ENCODE measurements around the gene ATP6V0A4.
A peak's percentile ranks its signal among the peaks of the same experiment; 100 is the strongest.

The ATP6V0A4 gene

DNA sequence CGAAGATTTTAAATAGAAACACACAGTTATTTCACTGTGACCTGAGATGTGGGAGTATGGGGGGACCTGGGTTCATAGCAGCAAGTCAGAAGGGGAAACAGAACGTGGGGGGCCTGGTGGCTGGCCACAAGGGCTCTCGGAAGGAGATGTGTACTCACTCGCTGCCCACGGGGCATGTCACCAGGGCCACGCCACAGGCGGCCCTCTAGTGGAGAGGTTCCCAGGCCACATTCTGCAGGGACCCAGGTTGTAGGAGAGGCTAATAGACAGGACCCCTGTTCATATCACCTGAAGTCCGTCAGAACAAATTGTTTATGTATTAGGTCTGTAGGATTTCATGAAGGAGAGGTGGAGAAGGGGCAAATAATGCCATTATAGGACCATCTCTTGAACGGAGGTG lies 71.7 kb downstream of the ATP6V0A4 start:
- no peak overlapping the region for H3K4me3 ChIP-seq (ENCODE audit: low read length in 2 of 2)
- no peak overlapping the region for H2BK12ac ChIP-seq (ENCODE audit: low read length)
- H2AK5ac ChIP-seq (ENCODE audit: low read depth, low read length) = no peak overlapping the region
- no peaks in the 10 kb centered on the region for H3K4me1 ChIP-seq (ENCODE audit: control insufficient read depth in 2 of 2, insufficient read depth in 1 of 2, low read depth in 1 of 2, low read length in 2 of 2)
- H3K79me1 ChIP-seq (ENCODE audit: low read depth, low read length) = no peaks in the 10 kb centered on the region
- no peaks in the 10 kb centered on the region for H3K9me3 ChIP-seq (replicated peaks in 1 of 2; ENCODE audit: control insufficient read depth in 2 of 2, insufficient read depth in 1 of 2, low read depth in 1 of 2, low read length in 2 of 2)
- no peak overlapping the region for H2BK5ac ChIP-seq (ENCODE audit: low read length)
- no peak overlapping the region for H3K27ac ChIP-seq (replicated peaks; ENCODE audit: low read length)
- no peak overlapping the region for H4K91ac ChIP-seq (ENCODE audit: low read depth, low read length, poor library complexity)
- H2BK120ac ChIP-seq (ENCODE audit: low read depth, low read length) = no peak overlapping the region
- H3K14ac ChIP-seq (ENCODE audit: low read length) = no peak overlapping the region
- H3K18ac ChIP-seq (ENCODE audit: low read length) = no peak overlapping the region
- H3K4me2 ChIP-seq (ENCODE audit: insufficient read depth, low read length, poor library complexity, severe bottlenecking) = no peak overlapping the region
- no peak overlapping the region for H2BK15ac ChIP-seq (ENCODE audit: low read length)
- H2AFZ ChIP-seq (ENCODE audit: low read length) = no peak overlapping the region
- WGBS, 2 donors (ENCODE audit: extremely low coverage in 2 of 2, insufficient read length in 2 of 2, insufficient replicate concordance in 1 of 2) = no CpG with 5 or more reads among the region's 9 CpGs
- H3K4ac ChIP-seq (ENCODE audit: low read length) = no peak overlapping the region
- DNase-seq (ENCODE audit: low spot score) = no peak
- H3K9ac ChIP-seq (ENCODE audit: low read depth, low read length, poor library complexity) = no peak overlapping the region
- H3K36me3 ChIP-seq (replicated peaks in 1 of 2; ENCODE audit: control insufficient read depth in 2 of 2, insufficient read depth in 2 of 2, low read length in 2 of 2) = no peaks in the 10 kb centered on the region
- H4K8ac ChIP-seq (ENCODE audit: low read depth, low read length) = no peak overlapping the region
- H3K23ac ChIP-seq (ENCODE audit: low read depth, low read length, poor library complexity) = no peak overlapping the region
- H3K27me3 ChIP-seq (ENCODE audit: control insufficient read depth in 3 of 3, insufficient read depth in 3 of 3, low read depth in 1 of 3, low read length in 3 of 3) = no peaks in the 10 kb centered on the region

DNA sequence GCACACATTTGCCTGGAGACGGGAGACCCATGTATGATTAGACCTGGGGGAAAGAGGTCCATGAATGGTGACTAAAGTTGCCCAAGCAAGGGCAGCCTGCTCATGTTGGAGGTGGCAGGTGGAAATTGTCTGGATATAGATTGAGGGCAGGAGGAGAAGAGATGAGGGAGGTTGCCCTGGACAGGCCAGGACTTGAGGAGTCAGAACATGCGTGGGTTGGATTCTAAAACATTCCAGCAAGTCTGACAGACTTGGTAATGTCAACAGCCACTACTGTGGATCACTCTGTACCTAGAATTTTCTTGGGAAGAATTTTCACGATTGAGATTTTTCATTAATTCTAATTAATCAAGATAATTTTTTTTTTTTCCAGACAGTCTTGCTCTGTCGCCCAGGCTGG lies 77.7 kb downstream of the ATP6V0A4 start:
- peak overlapping the region; percentile 15 for H3K14ac ChIP-seq (ENCODE audit: low read length)
- no peaks in the 10 kb centered on the region for H3K9me3 ChIP-seq (replicated peaks in 1 of 2; ENCODE audit: control insufficient read depth in 2 of 2, insufficient read depth in 1 of 2, low read depth in 1 of 2, low read length in 2 of 2)
- H3K79me1 ChIP-seq (ENCODE audit: low read depth, low read length) = no peaks in the 10 kb centered on the region
- no peak overlapping the region for H2BK12ac ChIP-seq (ENCODE audit: low read length)
- no CpG with 5 or more reads among the region's 4 CpGs for WGBS, 2 donors (ENCODE audit: extremely low coverage in 2 of 2, insufficient read length in 2 of 2, insufficient replicate concordance in 1 of 2)
- no peaks in the 10 kb centered on the region for H3K27me3 ChIP-seq (ENCODE audit: control insufficient read depth in 3 of 3, insufficient read depth in 3 of 3, low read depth in 1 of 3, low read length in 3 of 3)
- no peak overlapping the region for H2BK5ac ChIP-seq (ENCODE audit: low read length)
- no peaks in the 10 kb centered on the region for H3K4me1 ChIP-seq (ENCODE audit: control insufficient read depth in 2 of 2, insufficient read depth in 1 of 2, low read depth in 1 of 2, low read length in 2 of 2)
- H4K8ac ChIP-seq (ENCODE audit: low read depth, low read length) = no peak overlapping the region
- no peak overlapping the region for H2BK15ac ChIP-seq (ENCODE audit: low read length)
- no peak overlapping the region for H3K4ac ChIP-seq (ENCODE audit: low read length)
- H3K23ac ChIP-seq (ENCODE audit: low read depth, low read length, poor library complexity) = no peak overlapping the region
- no peak overlapping the region for H3K27ac ChIP-seq (replicated peaks; ENCODE audit: low read length)
- no peak overlapping the region for H3K4me3 ChIP-seq (ENCODE audit: low read length in 2 of 2)
- no peak overlapping the region for H3K18ac ChIP-seq (ENCODE audit: low read length)
- H3K4me2 ChIP-seq (ENCODE audit: insufficient read depth, low read length, poor library complexity, severe bottlenecking) = no peak overlapping the region
- H2AK5ac ChIP-seq (ENCODE audit: low read depth, low read length) = no peak overlapping the region
- no peak overlapping the region for H4K91ac ChIP-seq (ENCODE audit: low read depth, low read length, poor library complexity)
- no peak overlapping the region for H3K9ac ChIP-seq (ENCODE audit: low read depth, low read length, poor library complexity)
- H2BK120ac ChIP-seq (ENCODE audit: low read depth, low read length) = no peak overlapping the region
- H3K36me3 ChIP-seq (replicated peaks in 1 of 2; ENCODE audit: control insufficient read depth in 2 of 2, insufficient read depth in 2 of 2, low read length in 2 of 2) = no peaks in the 10 kb centered on the region
- no peak for DNase-seq (ENCODE audit: low spot score)
- no peak overlapping the region for H2AFZ ChIP-seq (ENCODE audit: low read length)

GRCh38 chr7:138716889-138717288 lies 81.1 kb downstream of the ATP6V0A4 start:
- Histone ChIP-seq H3K14ac (ENCODE audit: low read length) (no peak overlapping the region), H3K18ac (ENCODE audit: low read length) (peak overlapping the region; percentile 50), H3K36me3 (replicated peaks in 1 of 2; ENCODE audit: control insufficient read depth in 2 of 2, insufficient read depth in 2 of 2, low read length in 2 of 2) (no peaks in the 10 kb centered on the region), H2BK5ac (ENCODE audit: low read length) (no peak overlapping the region), H4K8ac (ENCODE audit: low read depth, low read length) (no peak overlapping the region), H2AFZ (ENCODE audit: low read length) (no peak overlapping the region), H2BK12ac (ENCODE audit: low read length) (no peak overlapping the region), H3K4me3 (ENCODE audit: low read length in 2 of 2) (no peak overlapping the region), H3K9ac (ENCODE audit: low read depth, low read length, poor library complexity) (no peak overlapping the region), H3K23ac (ENCODE audit: low read depth, low read length, poor library complexity) (no peak overlapping the region), H4K91ac (ENCODE audit: low read depth, low read length, poor library complexity) (no peak overlapping the region), H2BK15ac (ENCODE audit: low read length) (no peak overlapping the region), H3K4ac (ENCODE audit: low read length) (no peak overlapping the region), H3K79me1 (ENCODE audit: low read depth, low read length) (no peaks in the 10 kb centered on the region), H3K27ac (replicated peaks; ENCODE audit: low read length) (no peak overlapping the region), H3K9me3 (replicated peaks in 1 of 2; ENCODE audit: control insufficient read depth in 2 of 2, insufficient read depth in 1 of 2, low read depth in 1 of 2, low read length in 2 of 2) (no peaks in the 10 kb centered on the region), H3K4me1 (ENCODE audit: control insufficient read depth in 2 of 2, insufficient read depth in 1 of 2, low read depth in 1 of 2, low read length in 2 of 2) (no peaks in the 10 kb centered on the region), H3K27me3 (ENCODE audit: control insufficient read depth in 3 of 3, insufficient read depth in 3 of 3, low read depth in 1 of 3, low read length in 3 of 3) (no peaks in the 10 kb centered on the region), H3K4me2 (ENCODE audit: insufficient read depth, low read length, poor library complexity, severe bottlenecking) (no peak overlapping the region), H2AK5ac (ENCODE audit: low read depth, low read length) (no peak overlapping the region), H2BK120ac (ENCODE audit: low read depth, low read length) (no peak overlapping the region)
- no peak for DNase-seq (ENCODE audit: low spot score)
- WGBS, 2 donors (ENCODE audit: extremely low coverage in 2 of 2, insufficient read length in 2 of 2, insufficient replicate concordance in 1 of 2) = no CpG with 5 or more reads among the region's 7 CpGs

GRCh38 chr7:138713191-138713590 lies 84.8 kb downstream of the ATP6V0A4 start:
- Histone ChIP-seq H4K8ac (ENCODE audit: low read depth, low read length) (no peak overlapping the region), H2AFZ (ENCODE audit: low read length) (no peak overlapping the region), H3K9ac (ENCODE audit: low read depth, low read length, poor library complexity) (no peak overlapping the region), H3K14ac (ENCODE audit: low read length) (no peak overlapping the region), H3K18ac (ENCODE audit: low read length) (no peak overlapping the region), H3K27ac (replicated peaks; ENCODE audit: low read length) (no peak overlapping the region), H3K36me3 (replicated peaks in 1 of 2; ENCODE audit: control insufficient read depth in 2 of 2, insufficient read depth in 2 of 2, low read length in 2 of 2) (peaks cover 0 to 2% of the 10 kb centered on the region in 2 donors), H4K91ac (ENCODE audit: low read depth, low read length, poor library complexity) (no peak overlapping the region), H2BK5ac (ENCODE audit: low read length) (no peak overlapping the region), H3K4me1 (ENCODE audit: control insufficient read depth in 2 of 2, insufficient read depth in 1 of 2, low read depth in 1 of 2, low read length in 2 of 2) (peaks cover 0 to 2% of the 10 kb centered on the region in 2 donors), H3K4ac (ENCODE audit: low read length) (no peak overlapping the region), H2BK12ac (ENCODE audit: low read length) (no peak overlapping the region), H3K27me3 (ENCODE audit: control insufficient read depth in 3 of 3, insufficient read depth in 3 of 3, low read depth in 1 of 3, low read length in 3 of 3) (peaks cover 0 to 3% (median 0%) of the 10 kb centered on the region in 3 experiments), H2BK15ac (ENCODE audit: low read length) (no peak overlapping the region), H3K23ac (ENCODE audit: low read depth, low read length, poor library complexity) (no peak overlapping the region), H3K4me2 (ENCODE audit: insufficient read depth, low read length, poor library complexity, severe bottlenecking) (no peak overlapping the region), H3K79me1 (ENCODE audit: low read depth, low read length) (no peaks in the 10 kb centered on the region), H3K9me3 (replicated peaks in 1 of 2; ENCODE audit: control insufficient read depth in 2 of 2, insufficient read depth in 1 of 2, low read depth in 1 of 2, low read length in 2 of 2) (no peaks in the 10 kb centered on the region), H2AK5ac (ENCODE audit: low read depth, low read length) (no peak overlapping the region), H3K4me3 (ENCODE audit: low read length in 2 of 2) (no peak overlapping the region), H2BK120ac (ENCODE audit: low read depth, low read length) (no peak overlapping the region)
- DNase-seq (ENCODE audit: low spot score) = no peak
- WGBS, 2 donors (ENCODE audit: extremely low coverage in 2 of 2, insufficient read length in 2 of 2, insufficient replicate concordance in 1 of 2) = no CpG with 5 or more reads among the region's 7 CpGs
